HG03280 (cell line): Measurements from ENCODE around the gene SOWAHC.
A peak's percentile ranks its signal among the peaks of the same experiment; 100 is the strongest.
"Not testable (repeated sequence)": the region's sequence is repeated elsewhere in the genome, so short reads cannot be mapped to it uniquely, and the experiment has no call there.

Experiments used
- ATAC-seq: cut with Tn5 transposase; IDR thresholded peaks from one replicate; pipeline ENCODE4 v1.9.1; 2021; ENCODE audit warnings: mild to moderate bottlenecking, moderate library complexity; ENCODE audit not compliant: unreplicated experiment

Gene SOWAHC

GRCh38 chr2:109613922-109614714, at the start of gene SOWAHC, which contains the start of gene SEPTIN10:
Gene SOWAHC, plus strand, starts transcription at chr2:109614364. Its CDS starts 126 bp downstream, at chr2:109614490.
Gene SEPTIN10, minus strand, starts transcription at chr2:109613966. Its CDS starts 139 bp downstream, at chr2:109613827.
- peak; percentile 65 for ATAC-seq

- ATAC-seq = no peak
These were observed 38.8 kb upstream of the SOWAHC start for GRCh38 chr2:109575373-109575772.

- not testable (repeated sequence) for ATAC-seq
These were observed 36.5 kb upstream of the SOWAHC start for GRCh38 chr2:109577630-109578029.

GRCh38 chr2:109582928-109583895, 31.0 kb upstream of the SOWAHC start:
- ATAC-seq = peak; percentile 60

- ATAC-seq = no peak
These were observed 27.5 kb upstream of the SOWAHC start for GRCh38 chr2:109586687-109587086.

- no peak for ATAC-seq
These were observed 23.0 kb upstream of the SOWAHC start for GRCh38 chr2:109591206-109591605.

GRCh38 chr2:109592905-109593304, 21.3 kb upstream of the SOWAHC start:
- ATAC-seq = no peak

- ATAC-seq = no peak
These were observed 19.8 kb upstream of the SOWAHC start for GRCh38 chr2:109594246-109594885.

- no peak for ATAC-seq
These were observed 18.5 kb upstream of the SOWAHC start for GRCh38 chr2:109595644-109596043.

- no peak for ATAC-seq
These were observed 16.9 kb upstream of the SOWAHC start for GRCh38 chr2:109597283-109597682.

- no peak for ATAC-seq
These were observed 12.4 kb upstream of the SOWAHC start for GRCh38 chr2:109601783-109602182.

- ATAC-seq = no peak
These were observed 11.5 kb upstream of the SOWAHC start for GRCh38 chr2:109602617-109603188.

- no peak for ATAC-seq
These were observed 9.6 kb upstream of the SOWAHC start for GRCh38 chr2:109604597-109604996.

- ATAC-seq = no peak
These were observed 6.4 kb upstream of the SOWAHC start for GRCh38 chr2:109607766-109608165.

- ATAC-seq = no peak
These were observed 4.7 kb upstream of the SOWAHC start for GRCh38 chr2:109609352-109610024.

GRCh38 chr2:109611467-109612095, 2.6 kb upstream of the SOWAHC start:
- no peak for ATAC-seq

GRCh38 chr2:109613081-109613921, 863 bp upstream of the SOWAHC start:
- peak; percentile 19 for ATAC-seq

- ATAC-seq = no peak
These were observed 812 bp downstream of the SOWAHC start for GRCh38 chr2:109614715-109615636.
